CD4-positive, alpha-beta T cell (primary cell): ENCODE measurements around the gene ACTBL2. TPM values are rescaled to one million over a fixed set of nuclear protein-coding genes. Genes with fewer than 3 reads are reported as not detected.

Experiments used
- ATAC-seq: fragments of 200-7000 bp; cut with Tn5 transposase; one replicate; pipeline ENCODE4 v1.10.0; 2022; ENCODE audit warnings: mild to moderate bottlenecking; ENCODE audit not compliant: poor library complexity
- CTCF ChIA-PET: fragments of 350-600 bp; sonication (Branson Sonifier 250); formaldehyde crosslinking; loops from one replicate; lab custom pipeline; 2021; ENCODE audit warnings: antibody characterized with exemption, inconsistent platforms; lab: Charles Lee
- POLR2A ChIA-PET: fragments of 350-600 bp; sonication (Branson Sonifier 250); formaldehyde crosslinking; loops from one replicate; lab custom pipeline; 2021; ENCODE audit warnings: antibody characterized with exemption, inconsistent platforms; lab: Charles Lee
- DNase-seq, 14 experiments: peaks; one replicate each; pipeline ENCODE4 v3.0.0-alpha.2; 2013 to 2020; ENCODE audit warnings: mixed read lengths in 2 of 14
- H3K27ac ChIP-seq, 2 donors: one replicate each; pipeline versions ENCODE4 v1.5.1 to v1.7.0; 2013; ENCODE audit warnings: low read length in 2 of 2, low read depth in 1 of 2, mild to moderate bottlenecking in 1 of 2
- H3K27me3 ChIP-seq, 2 experiments: 1 replicate in 1 of 2; 2 replicates in 1 of 2; pipeline versions ENCODE4 v1.6.1 to v1.7.0; 2013; ENCODE audit warnings: low read length in 2 of 2, control low read depth in 1 of 2, mild to moderate bottlenecking in 1 of 2, moderate library complexity in 1 of 2; ENCODE audit not compliant: insufficient read depth in 2 of 2, control insufficient read depth in 1 of 2
- H3K36me3 ChIP-seq: one replicate; pipeline ENCODE4 v1.6.1; 2013; ENCODE audit warnings: low read length, control low read depth; ENCODE audit not compliant: insufficient read depth
- H3K4me1 ChIP-seq: one replicate; pipeline ENCODE4 v1.6.1; 2013; ENCODE audit warnings: low read length, control low read depth; ENCODE audit not compliant: insufficient read depth
- H3K4me3 ChIP-seq: one replicate; pipeline ENCODE4 v1.5.1; 2013; ENCODE audit warnings: mild to moderate bottlenecking, low read length, moderate library complexity
- H3K9me3 ChIP-seq, 2 experiments: 1 replicate in 1 of 2; 2 replicates in 1 of 2; pipeline versions ENCODE4 v1.6.1 to v1.7.0; 2013; ENCODE audit warnings: low read length in 2 of 2, mild to moderate bottlenecking in 2 of 2, control low read depth in 1 of 2, moderate library complexity in 1 of 2; ENCODE audit not compliant: control insufficient read depth in 1 of 2, insufficient read depth in 1 of 2
- H3K27ac Mint-ChIP-seq: one replicate; pipeline ENCODE4 v1.8.0; 2020; ENCODE audit warnings: mixed read lengths
- H3K27me3 Mint-ChIP-seq: one replicate; pipeline ENCODE4 v1.8.0; 2021; ENCODE audit warnings: mixed read lengths
- H3K36me3 Mint-ChIP-seq: one replicate; pipeline ENCODE4 v1.8.0; 2021; ENCODE audit warnings: low read depth, mixed read lengths
- H3K4me1 Mint-ChIP-seq: one replicate; pipeline ENCODE4 v1.8.0; 2021; ENCODE audit warnings: low read depth, mixed read lengths
- H3K4me3 Mint-ChIP-seq: one replicate; pipeline ENCODE4 v1.8.0; 2020; ENCODE audit warnings: mild to moderate bottlenecking, mixed read lengths
- H3K9me3 Mint-ChIP-seq: one replicate; pipeline ENCODE4 v1.8.0; 2020; ENCODE audit warnings: mixed read lengths
- CTCF ChIP-seq: fragments of 200-600 bp; IDR thresholded peaks from one replicate; pipeline ENCODE4 v1.8.0; 2022; ENCODE audit warnings: antibody characterized with exemption, mild to moderate bottlenecking
- intact Hi-C, 2 experiments: fragments of 100-400 bp; cut with DNase I in 1 of 2; cut with micrococcal nuclease in 1 of 2; formaldehyde crosslinking; loops; one replicate each; pipeline versions ENCODE4 v1.15.1 to v1.9.0; 2023 to 2025; cut with DNase I, micrococcal nuclease
- total RNA-seq, 174 experiments: library from RNA in 2 of 174; stranded (reverse) in 2 of 174; gene quantifications; one replicate each; pipeline ENCODE4 v1.2.3 and lab custom pipeline; 2021 to 2026

Gene ACTBL2
- total RNA-seq, 2 experiments from 2014 or later, result not detected

GRCh38 chr5:57446966-57447365 lies 35.6 kb downstream of the ACTBL2 start:
- ChIA-PET POLR2A (interaction anchor here (0.6 kb wide), 1 partner anchor 49 kb away, joined by 3 read pairs; no protein-coding TSS in a partner anchor), CTCF (interaction anchor here (0.6 kb wide), 1 partner anchor 240 kb away, joined by 5 read pairs; no protein-coding TSS in a partner anchor)
- peaks cover 22% of the 10 kb centered on the region for H3K4me1 Mint-ChIP-seq
- Histone ChIP-seq H3K27ac (no peak overlapping the region), H3K9me3 (no peaks in the 10 kb centered on the region), H3K27me3 (no peaks in the 10 kb centered on the region), H3K36me3 (no peaks in the 10 kb centered on the region), H3K4me3 (no peak overlapping the region), H3K4me1 (peaks cover 8% of the 10 kb centered on the region)
- no peaks in the 10 kb centered on the region for H3K36me3 Mint-ChIP-seq
- no peaks in the 10 kb centered on the region for H3K9me3 Mint-ChIP-seq
- H3K27me3 Mint-ChIP-seq, result no peaks in the 10 kb centered on the region
- no peak for TF ChIP-seq CTCF
- no peak overlapping the region for H3K4me3 Mint-ChIP-seq
- no peak for DNase-seq
- H3K27ac Mint-ChIP-seq, result no peak overlapping the region
- intact Hi-C loops, result no loop called here
- ATAC-seq, result no peak

GRCh38 chr5:57445705-57446037 lies 36.9 kb downstream of the ACTBL2 start:
- H3K4me1 Mint-ChIP-seq, result peaks cover 15% of the 10 kb centered on the region
- H3K4me3 ChIP-seq, result no peak overlapping the region
- no peak overlapping the region for H3K27ac Mint-ChIP-seq
- no peak overlapping the region for H3K4me3 Mint-ChIP-seq
- H3K27me3 Mint-ChIP-seq, result no peaks in the 10 kb centered on the region
- no peak for TF ChIP-seq CTCF
- DNase-seq, result no peak
- ChIA-PET CTCF (interaction anchor here (0.9 to 1.2 kb wide), 2 partner anchors 9 to 21 kb away, joined by 3 read pairs; no protein-coding TSS in a partner anchor), POLR2A (no interaction called here)
- H3K36me3 ChIP-seq, result no peaks in the 10 kb centered on the region
- no peak overlapping the region for H3K27ac ChIP-seq
- H3K36me3 Mint-ChIP-seq, result no peaks in the 10 kb centered on the region
- H3K9me3 ChIP-seq, result no peaks in the 10 kb centered on the region
- no peak for ATAC-seq
- intact Hi-C loops, result no loop called here
- H3K27me3 ChIP-seq, result no peaks in the 10 kb centered on the region
- H3K4me1 ChIP-seq, result no peaks in the 10 kb centered on the region
- H3K9me3 Mint-ChIP-seq, result no peaks in the 10 kb centered on the region

- Histone ChIP-seq H3K4me1 (no peaks in the 10 kb centered on the region), H3K27me3 (no peaks in the 10 kb centered on the region), H3K27ac (no peak overlapping the region), H3K36me3 (no peaks in the 10 kb centered on the region), H3K9me3 (no peaks in the 10 kb centered on the region), H3K4me3 (no peak overlapping the region)
- intact Hi-C loops, result no loop called here
- Mint-ChIP-seq H3K4me3 (no peak overlapping the region), H3K4me1 (peaks cover 10% of the 10 kb centered on the region), H3K9me3 (no peaks in the 10 kb centered on the region), H3K36me3 (no peaks in the 10 kb centered on the region), H3K27me3 (no peaks in the 10 kb centered on the region), H3K27ac (no peak overlapping the region)
- DNase-seq (no peak), ATAC-seq (no peak)
- ChIA-PET CTCF (interaction anchor here (0.9 to 1.2 kb wide), 2 partner anchors 9 to 21 kb away, joined by 3 read pairs; no protein-coding TSS in a partner anchor), POLR2A (no interaction called here)
- no peak for TF ChIP-seq CTCF
Observed at GRCh38 chr5:57445006-57445704, 37.5 kb downstream of the ACTBL2 start.
